AG20443 (cell line): ENCODE measurements around the gene CSF3R.
"Not testable (repeated sequence)": the region's sequence is repeated elsewhere in the genome, so short reads cannot be mapped to it uniquely, and the experiment has no call there.

Experiments used
- DNase-seq: peaks from one replicate; pipeline ENCODE4 v3.0.0; 2012; ENCODE audit warnings: low spot score, mixed read lengths

The CSF3R gene

GRCh38 chr1:36481771-36482723 lies 666 bp downstream of the CSF3R start:
- DNase-seq: no peak

GRCh38 chr1:36481091-36481490 lies 1.6 kb downstream of the CSF3R start:
- DNase-seq: no peak

- DNase-seq: no peak
Measured at GRCh38 chr1:36480161-36480560, 2.6 kb downstream of the CSF3R start.

GRCh38 chr1:36479505-36480051 lies 3.1 kb downstream of the CSF3R start:
- no peak for DNase-seq

- not testable (repeated sequence) for DNase-seq
Measured at GRCh38 chr1:36477615-36478014, 5.1 kb downstream of the CSF3R start.

- DNase-seq: no peak
Measured at GRCh38 chr1:36476945-36477344, 5.8 kb downstream of the CSF3R start.

- no peak for DNase-seq
Measured at GRCh38 chr1:36475910-36476604, 6.7 kb downstream of the CSF3R start.

GRCh38 chr1:36475341-36475740 lies 7.4 kb downstream of the CSF3R start:
- DNase-seq: no peak

GRCh38 chr1:36472656-36473055 lies 10.1 kb downstream of the CSF3R start:
- no peak for DNase-seq

- no peak for DNase-seq
Measured at GRCh38 chr1:36471830-36472641, 10.7 kb downstream of the CSF3R start.

- no peak for DNase-seq
Measured at GRCh38 chr1:36469163-36469562, 13.6 kb downstream of the CSF3R start.

GRCh38 chr1:36467700-36468455 lies 14.8 kb downstream of the CSF3R start:
- DNase-seq: no peak

GRCh38 chr1:36467027-36467410 lies 15.7 kb downstream of the CSF3R start:
- no peak for DNase-seq

GRCh38 chr1:36466370-36467026 lies 16.2 kb downstream of the CSF3R start:
- DNase-seq: no peak

GRCh38 chr1:36465731-36466369 lies 16.9 kb downstream of the CSF3R start:
- DNase-seq: peak; percentile 79

- peak; percentile 47 for DNase-seq
Measured at GRCh38 chr1:36464605-36465393, 17.9 kb downstream of the CSF3R start.

- DNase-seq: peak; percentile 98
Measured at GRCh38 chr1:36463803-36464604, 18.7 kb downstream of the CSF3R start, which contains the start of gene MRPS15. TSS of gene MRPS15 (minus strand) at chr1:36464384. CDS start at chr1:36464275, 109 bp downstream.

GRCh38 chr1:36463463-36463802 lies 19.3 kb downstream of the CSF3R start:
- DNase-seq: no peak

GRCh38 chr1:36458910-36459309 lies 23.8 kb downstream of the CSF3R start:
- no peak for DNase-seq
